ACC112 (cell line): ENCODE data around the gene DOC2B.
"Not testable (repeated sequence)": the region's sequence is repeated elsewhere in the genome, so short reads cannot be mapped to it uniquely, and the experiment has no call there.

Experiments used
- H2AFZ ChIP-seq: fragments of 200-600 bp; sonication (generic); one replicate; pipeline ENCODE4 v1.6.0; 2017; ENCODE audit warnings: antibody characterized with exemption, low read length; ENCODE audit not compliant: unreplicated experiment
- H3K27ac ChIP-seq: fragments of 200-600 bp; sonication (generic); 2 replicates; pipeline ENCODE4 v1.5.1; 2014; ENCODE audit warnings: low read depth, mild to moderate bottlenecking, antibody characterized with exemption, low read length, moderate library complexity
- H3K27me3 ChIP-seq: fragments of 200-600 bp; sonication (generic); 2 replicates; pipeline ENCODE4 v1.6.1; 2014; ENCODE audit warnings: mild to moderate bottlenecking, antibody characterized with exemption, low read length, moderate library complexity, mixed read lengths; ENCODE audit not compliant: insufficient read depth
- H3K36me3 ChIP-seq: fragments of 200-600 bp; sonication (generic); 2 replicates; pipeline ENCODE4 v1.6.1; 2016; ENCODE audit warnings: mild to moderate bottlenecking, antibody characterized with exemption, low read length, moderate library complexity, mixed read lengths; ENCODE audit not compliant: insufficient read depth
- H3K4me1 ChIP-seq: fragments of 200-600 bp; sonication (generic); one replicate; pipeline ENCODE4 v1.6.1; 2016; ENCODE audit warnings: low read length, mixed read lengths; ENCODE audit not compliant: insufficient read depth, unreplicated experiment, control insufficient read depth
- H3K4me3 ChIP-seq: fragments of 200-600 bp; sonication (generic); 2 replicates; pipeline ENCODE4 v1.5.1; 2014; ENCODE audit warnings: mild to moderate bottlenecking, low read depth, low read length
- H3K79me2 ChIP-seq: fragments of 200-600 bp; sonication (generic); one replicate; pipeline ENCODE4 v1.6.0; 2016; ENCODE audit warnings: low read length; ENCODE audit not compliant: control insufficient read depth, unreplicated experiment, insufficient read depth

Gene DOC2B

DNA sequence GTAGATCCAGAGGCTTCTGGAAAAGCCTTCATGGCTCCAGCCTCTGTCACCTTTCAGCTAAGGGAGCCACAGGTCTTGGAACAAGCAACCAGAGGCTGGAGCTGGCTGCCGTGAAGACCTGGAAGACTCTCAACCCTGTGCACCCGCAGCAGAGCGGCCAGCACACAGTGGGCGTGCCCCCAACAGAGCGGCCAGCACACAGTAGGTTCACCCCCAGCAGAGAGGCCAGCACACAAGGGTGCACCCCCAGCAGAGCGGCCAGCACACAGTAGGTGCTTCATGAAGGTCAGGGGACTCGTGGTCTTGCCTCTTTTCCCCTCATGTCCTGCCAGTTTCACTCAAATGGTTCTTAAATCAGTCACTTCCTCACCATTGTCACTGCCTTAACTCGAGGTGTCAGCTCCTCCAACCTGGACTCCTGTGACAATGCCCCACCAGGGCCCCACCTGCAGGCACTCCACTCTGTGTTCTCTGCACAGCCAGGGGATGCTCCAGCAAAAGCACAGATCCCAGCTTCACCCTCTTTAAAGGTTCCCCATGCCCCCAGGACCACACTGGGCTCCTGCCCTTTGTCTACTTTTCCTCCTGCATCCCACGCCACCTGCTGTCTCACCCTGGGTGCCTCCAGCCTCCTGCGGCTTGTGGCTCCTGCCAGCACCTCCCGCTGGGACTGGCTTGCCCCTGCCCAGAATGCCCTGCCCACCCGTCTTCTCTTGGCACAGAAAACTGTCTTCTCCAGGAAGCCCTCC is 42.4 kb upstream of the DOC2B start:
- no peak overlapping the region for H2AFZ ChIP-seq
- no peaks in the 10 kb centered on the region for H3K4me1 ChIP-seq
- no peaks in the 10 kb centered on the region for H3K36me3 ChIP-seq
- H3K27ac ChIP-seq, result no peak overlapping the region
- H3K4me3 ChIP-seq, result no peak overlapping the region
- H3K79me2 ChIP-seq, result no peaks in the 10 kb centered on the region
- no peaks in the 10 kb centered on the region for H3K27me3 ChIP-seq

DNA sequence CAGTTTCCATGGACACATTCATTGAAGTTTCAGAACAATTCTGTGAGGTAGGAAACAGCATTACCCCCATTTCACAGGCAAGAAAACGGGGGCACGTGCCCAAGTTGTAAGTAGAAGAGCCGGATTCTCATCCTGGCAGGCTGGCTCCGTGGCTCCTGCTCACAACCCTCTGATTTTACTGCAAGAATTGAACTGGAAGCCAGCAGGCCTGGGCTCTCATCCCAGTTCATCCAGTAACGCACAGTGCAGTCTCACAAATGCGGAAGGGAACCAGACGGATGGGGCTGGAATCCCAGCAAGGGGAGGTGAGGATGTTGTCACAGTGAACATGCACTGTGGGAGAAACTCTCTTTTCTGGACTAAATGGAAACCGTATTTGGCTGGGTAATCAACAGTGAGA is 40.7 kb upstream of the DOC2B start:
- H3K27ac ChIP-seq, result no peak overlapping the region
- no peaks in the 10 kb centered on the region for H3K27me3 ChIP-seq
- H3K4me3 ChIP-seq, result no peak overlapping the region
- no peaks in the 10 kb centered on the region for H3K79me2 ChIP-seq
- no peaks in the 10 kb centered on the region for H3K36me3 ChIP-seq
- no peaks in the 10 kb centered on the region for H3K4me1 ChIP-seq
- no peak overlapping the region for H2AFZ ChIP-seq

DNA sequence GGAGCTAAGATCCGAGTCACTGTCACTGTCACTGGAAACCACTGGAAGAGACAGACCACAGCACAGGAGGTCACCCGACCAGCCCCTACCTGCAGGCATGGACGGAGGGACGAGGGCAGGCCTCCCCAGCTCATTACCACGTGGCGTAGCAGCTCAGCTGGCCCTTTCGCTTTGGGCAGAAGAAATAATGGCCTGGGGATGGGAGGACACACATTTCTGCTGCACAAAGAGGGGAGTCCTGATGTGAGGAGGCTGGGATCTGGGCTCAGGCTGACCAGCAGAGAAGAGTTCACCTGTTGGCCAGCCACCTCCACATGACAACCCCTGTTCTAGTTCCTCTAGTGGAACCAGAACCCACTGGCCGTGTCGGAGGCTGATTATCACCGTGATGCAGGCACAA is 38.2 kb upstream of the DOC2B start:
- Histone ChIP-seq H3K4me3 (no peak overlapping the region), H3K27ac (no peak overlapping the region), H2AFZ (no peak overlapping the region), H3K4me1 (no peaks in the 10 kb centered on the region), H3K36me3 (no peaks in the 10 kb centered on the region), H3K79me2 (no peaks in the 10 kb centered on the region), H3K27me3 (no peaks in the 10 kb centered on the region)

GRCh38 chr17:218432-219110 is 37.1 kb upstream of the DOC2B start:
- H2AFZ ChIP-seq, result no peak overlapping the region
- H3K36me3 ChIP-seq, result no peaks in the 10 kb centered on the region
- no peaks in the 10 kb centered on the region for H3K79me2 ChIP-seq
- H3K27ac ChIP-seq, result no peak overlapping the region
- no peak overlapping the region for H3K4me3 ChIP-seq
- H3K4me1 ChIP-seq, result no peaks in the 10 kb centered on the region
- H3K27me3 ChIP-seq, result no peaks in the 10 kb centered on the region

DNA sequence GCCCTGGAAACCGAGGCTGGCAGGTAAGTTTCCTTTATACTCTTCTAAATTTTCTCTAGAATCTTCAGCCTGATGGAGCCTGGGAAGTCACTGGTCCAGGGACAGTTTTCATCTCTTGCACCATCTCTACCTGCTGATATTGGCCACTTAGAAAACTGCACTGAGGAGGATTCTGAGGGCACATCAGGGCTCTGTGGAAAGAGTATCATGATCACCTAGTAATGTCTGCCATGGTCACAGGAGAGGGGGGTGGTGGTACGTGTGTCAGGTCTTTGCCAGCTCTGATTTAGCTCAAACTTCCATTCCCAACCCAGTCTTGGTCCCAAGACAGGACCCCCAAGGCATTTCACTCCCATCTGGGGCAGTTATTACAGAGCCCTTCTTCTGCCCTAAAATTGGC is 35.2 kb upstream of the DOC2B start:
- H2AFZ ChIP-seq, result no peak overlapping the region
- H3K4me3 ChIP-seq, result no peak overlapping the region
- H3K79me2 ChIP-seq, result no peaks in the 10 kb centered on the region
- no peaks in the 10 kb centered on the region for H3K27me3 ChIP-seq
- no peaks in the 10 kb centered on the region for H3K4me1 ChIP-seq
- H3K27ac ChIP-seq, result no peak overlapping the region
- H3K36me3 ChIP-seq, result no peaks in the 10 kb centered on the region

GRCh38 chr17:215563-216478 is 34.4 kb upstream of the DOC2B start:
- not testable (repeated sequence) for H3K79me2 ChIP-seq, H3K27me3 ChIP-seq, H3K27ac ChIP-seq, H3K4me1 ChIP-seq, H3K36me3 ChIP-seq, H2AFZ ChIP-seq, H3K4me3 ChIP-seq

GRCh38 chr17:214881-215331 is 33.5 kb upstream of the DOC2B start:
- H3K4me1 ChIP-seq, result no peaks in the 10 kb centered on the region
- no peak overlapping the region for H3K4me3 ChIP-seq
- H3K79me2 ChIP-seq, result no peaks in the 10 kb centered on the region
- no peaks in the 10 kb centered on the region for H3K27me3 ChIP-seq
- no peak overlapping the region for H2AFZ ChIP-seq
- H3K36me3 ChIP-seq, result no peaks in the 10 kb centered on the region
- H3K27ac ChIP-seq, result no peak overlapping the region

DNA sequence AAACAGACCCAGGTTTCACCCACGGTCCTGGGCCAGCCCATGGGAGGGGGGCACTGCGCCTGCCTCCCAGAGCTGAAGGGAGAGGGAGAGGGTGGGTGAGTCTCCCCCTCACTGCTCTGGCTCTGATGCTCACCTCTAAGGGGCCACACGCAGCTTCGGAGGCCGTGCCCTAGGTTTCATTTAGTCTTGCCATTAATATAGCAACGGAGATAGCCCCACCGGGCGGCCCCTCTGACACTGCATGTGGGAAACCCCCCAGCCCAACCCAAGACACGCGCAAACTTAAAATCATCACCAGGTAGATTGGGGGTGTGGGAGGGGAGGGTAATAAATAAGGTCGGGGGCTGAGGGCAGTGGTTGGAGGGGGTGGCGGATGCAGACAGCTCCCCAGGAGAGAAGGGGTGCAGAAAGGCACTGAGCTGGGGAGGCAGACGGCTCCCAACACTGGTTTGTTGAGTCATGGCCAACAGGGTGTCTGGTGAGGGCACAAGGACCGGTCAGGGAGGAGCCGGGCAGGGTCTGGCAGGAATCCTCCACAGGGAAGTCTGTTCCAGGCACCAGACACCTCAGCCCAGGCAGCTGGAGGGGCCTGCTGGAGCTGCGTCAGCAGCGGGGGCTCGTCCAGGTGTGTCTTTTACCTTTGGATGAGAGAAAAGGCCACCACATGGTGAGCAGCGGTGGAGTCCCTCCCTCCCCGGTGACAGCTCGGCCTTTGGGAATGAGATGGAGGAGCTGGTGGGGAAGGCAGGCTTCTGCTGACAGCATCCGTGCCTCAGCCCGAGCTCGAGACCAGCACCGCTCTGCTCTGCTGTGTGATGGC is 32.0 kb upstream of the DOC2B start:
- Histone ChIP-seq H3K4me1 (no peaks in the 10 kb centered on the region), H3K27ac (no peak overlapping the region), H2AFZ (no peak overlapping the region), H3K4me3 (no peak overlapping the region), H3K79me2 (no peaks in the 10 kb centered on the region), H3K27me3 (no peaks in the 10 kb centered on the region), H3K36me3 (no peaks in the 10 kb centered on the region)

DNA sequence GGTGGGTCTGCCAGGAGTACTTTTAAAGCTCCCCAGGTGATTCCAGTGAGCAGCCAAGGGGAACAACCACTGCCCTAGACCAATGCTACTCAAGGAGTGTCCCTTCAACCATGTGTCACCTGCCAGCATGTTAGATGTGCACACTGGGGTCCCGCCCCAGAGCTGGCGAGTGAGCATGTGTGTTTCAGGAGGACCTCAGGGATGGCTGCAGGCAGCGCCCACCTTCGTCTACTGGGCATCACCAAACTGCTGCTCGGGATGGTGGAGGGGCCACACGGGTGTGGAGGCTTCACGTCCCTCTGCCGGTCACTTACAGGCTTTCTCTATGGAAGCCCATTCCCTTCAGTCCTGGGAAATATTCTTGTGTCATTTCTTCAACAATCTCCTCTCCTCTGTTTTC is 29.0 kb upstream of the DOC2B start:
- Histone ChIP-seq H3K27ac (no peak overlapping the region), H3K27me3 (no peaks in the 10 kb centered on the region), H3K79me2 (no peaks in the 10 kb centered on the region), H3K36me3 (no peaks in the 10 kb centered on the region), H2AFZ (no peak overlapping the region), H3K4me1 (no peaks in the 10 kb centered on the region), H3K4me3 (no peak overlapping the region)

- no peak overlapping the region for H3K4me3 ChIP-seq
- peaks cover 6% of the 10 kb centered on the region; the same call in 1 of the 2 replicates for H3K27me3 ChIP-seq
- no peak overlapping the region for H3K27ac ChIP-seq
- no peaks in the 10 kb centered on the region for H3K4me1 ChIP-seq
- H2AFZ ChIP-seq, result no peak overlapping the region
- no peaks in the 10 kb centered on the region for H3K36me3 ChIP-seq
- H3K79me2 ChIP-seq, result no peaks in the 10 kb centered on the region
Measured at GRCh38 chr17:208429-208828, 27.0 kb upstream of the DOC2B start.
